OCI-LY3 (cell line): Measurements from ENCODE around the gene TRMT13.

ENCODE experiments used
- EZH2phosphoT487 ChIP-seq: fragments of 200-600 bp; shearing (Covaris generic); IDR thresholded peaks from 2 replicates; pipeline ENCODE4 v1.6.1; 2018; ENCODE audit warnings: antibody characterized with exemption, mixed run types, low read depth
- TF ChIP-seq, protein P1 (sequence below): fragments of 200-600, 300-600 bp; sonication (generic); IDR thresholded peaks from 2 replicates; pipeline ENCODE4 v1.5.1; 2014; ENCODE audit warnings: antibody characterized with exemption, low read length, low read depth

DNA sequence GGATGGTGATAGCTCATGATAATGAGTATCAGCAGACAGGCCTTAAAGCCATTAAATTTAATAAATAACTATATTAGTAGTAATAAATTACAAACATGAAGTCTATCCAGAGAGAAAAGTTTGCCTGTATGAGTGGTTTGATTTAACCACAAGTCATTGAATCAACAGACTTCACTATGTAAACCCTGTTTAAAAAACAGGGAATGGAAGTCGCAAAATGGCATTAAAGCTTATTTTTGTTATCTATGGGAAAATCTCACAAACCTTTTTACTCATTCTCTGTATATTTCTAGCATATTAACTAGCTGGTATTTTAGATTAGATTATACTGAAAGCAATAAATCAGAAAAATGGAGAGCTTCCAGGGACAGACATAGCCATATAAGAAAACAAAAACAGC, 45.6 kb upstream of the TRMT13 start:
- TF ChIP-seq, protein P1, sequence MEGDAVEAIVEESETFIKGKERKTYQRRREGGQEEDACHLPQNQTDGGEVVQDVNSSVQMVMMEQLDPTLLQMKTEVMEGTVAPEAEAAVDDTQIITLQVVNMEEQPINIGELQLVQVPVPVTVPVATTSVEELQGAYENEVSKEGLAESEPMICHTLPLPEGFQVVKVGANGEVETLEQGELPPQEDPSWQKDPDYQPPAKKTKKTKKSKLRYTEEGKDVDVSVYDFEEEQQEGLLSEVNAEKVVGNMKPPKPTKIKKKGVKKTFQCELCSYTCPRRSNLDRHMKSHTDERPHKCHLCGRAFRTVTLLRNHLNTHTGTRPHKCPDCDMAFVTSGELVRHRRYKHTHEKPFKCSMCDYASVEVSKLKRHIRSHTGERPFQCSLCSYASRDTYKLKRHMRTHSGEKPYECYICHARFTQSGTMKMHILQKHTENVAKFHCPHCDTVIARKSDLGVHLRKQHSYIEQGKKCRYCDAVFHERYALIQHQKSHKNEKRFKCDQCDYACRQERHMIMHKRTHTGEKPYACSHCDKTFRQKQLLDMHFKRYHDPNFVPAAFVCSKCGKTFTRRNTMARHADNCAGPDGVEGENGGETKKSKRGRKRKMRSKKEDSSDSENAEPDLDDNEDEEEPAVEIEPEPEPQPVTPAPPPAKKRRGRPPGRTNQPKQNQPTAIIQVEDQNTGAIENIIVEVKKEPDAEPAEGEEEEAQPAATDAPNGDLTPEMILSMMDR = no peak
- TF ChIP-seq EZH2phosphoT487 = no peak
